Measurements from ENCODE around the gene ANKRD39. TPM values are rescaled to one million over a fixed set of nuclear protein-coding genes. Genes with fewer than 3 reads are reported as not detected.
"Not testable (repeated sequence)": the region's sequence is repeated elsewhere in the genome, so short reads cannot be mapped to it uniquely, and the experiment has no call there.

Gene ANKRD39, protein sequence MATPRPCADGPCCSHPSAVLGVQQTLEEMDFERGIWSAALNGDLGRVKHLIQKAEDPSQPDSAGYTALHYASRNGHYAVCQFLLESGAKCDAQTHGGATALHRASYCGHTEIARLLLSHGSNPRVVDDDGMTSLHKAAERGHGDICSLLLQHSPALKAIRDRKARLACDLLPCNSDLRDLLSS
- 5.7 TPM for total RNA-seq

DNA sequence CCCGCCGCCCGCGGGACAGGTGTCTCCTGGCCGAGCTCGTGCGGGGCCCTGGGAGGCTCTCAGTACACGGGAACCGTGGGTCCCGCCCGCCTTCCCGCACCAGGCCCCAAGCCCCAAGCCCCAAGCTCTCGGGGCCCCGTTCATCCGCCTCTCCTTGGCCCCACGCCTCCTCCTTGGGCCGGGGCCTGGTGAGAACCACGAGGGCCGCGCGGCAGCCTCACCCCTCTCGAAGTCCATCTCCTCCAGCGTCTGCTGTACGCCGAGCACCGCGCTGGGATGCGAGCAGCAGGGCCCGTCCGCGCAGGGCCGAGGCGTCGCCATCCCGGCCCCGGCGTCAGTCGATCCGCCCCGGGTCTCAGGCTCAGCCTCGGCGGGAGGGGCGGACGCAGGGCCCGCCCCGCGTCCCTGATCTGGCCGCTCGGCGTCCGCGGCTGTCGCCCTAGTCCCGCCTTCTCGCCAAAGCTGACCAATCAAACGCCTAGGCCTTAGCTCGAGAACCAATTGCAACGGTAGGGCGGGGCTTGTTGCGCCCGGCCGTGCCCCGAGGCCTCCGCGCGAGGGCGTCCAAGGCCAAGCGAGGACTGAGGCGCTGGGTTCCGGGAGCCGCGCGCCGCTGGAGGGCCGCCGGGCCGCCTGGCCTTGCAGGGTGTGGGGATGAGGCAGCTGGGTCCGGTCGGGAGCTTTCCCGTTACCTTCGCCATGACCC, at the start of gene ANKRD39:
Gene ANKRD39 (minus strand): TSS at position 350 of the 706 bp plus-strand sequence. CDS start 29 bp downstream, at position 321.
- peak; percentile 98 to 99 for DNase-seq (ENCODE audit: low spot score in 2 of 2)
- FAIRE-seq: no peak

DNA sequence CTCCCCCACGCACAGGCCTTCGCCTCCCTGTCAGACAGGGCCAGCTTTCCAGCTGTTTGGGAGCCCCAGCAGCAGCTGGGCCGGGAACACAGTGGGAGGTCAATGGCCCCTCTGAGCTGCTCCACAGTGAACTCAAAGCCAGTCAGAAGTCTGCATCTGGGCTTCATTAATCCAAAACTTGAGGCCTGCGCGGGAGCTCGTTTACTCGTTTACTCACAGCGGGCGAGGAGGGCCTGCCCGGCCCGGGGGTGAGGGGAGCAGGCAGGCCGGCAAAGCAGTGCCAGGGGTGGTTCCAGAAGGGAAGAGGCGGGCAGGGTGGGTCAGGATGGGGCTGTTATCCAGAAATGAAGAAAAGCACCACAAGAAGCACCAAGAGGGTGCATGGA, 48.9 kb upstream of the ANKRD39 start:
- FAIRE-seq (no peak), DNase-seq (ENCODE audit: low spot score in 2 of 2) (no peak)

DNA sequence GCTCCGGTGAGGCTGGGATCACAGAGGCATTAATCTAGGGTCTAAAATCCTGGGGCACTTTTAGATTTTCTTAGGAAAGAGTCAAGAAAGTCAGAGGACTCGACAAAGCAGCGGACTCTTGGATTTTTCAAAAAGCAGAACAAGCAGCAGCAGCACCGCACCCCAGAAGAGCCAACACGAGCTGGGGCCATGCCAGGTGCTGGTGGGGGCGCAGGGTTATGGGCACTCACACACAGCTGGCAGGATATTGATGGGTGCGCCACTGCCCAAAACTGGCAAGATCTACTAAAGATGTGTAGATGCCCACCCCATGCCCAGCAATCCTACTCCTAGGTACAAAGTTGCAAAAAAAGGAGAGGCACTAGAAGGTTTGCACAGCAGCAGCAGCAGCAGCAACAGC, 46.0 kb upstream of the ANKRD39 start:
- FAIRE-seq (no peak), DNase-seq (ENCODE audit: low spot score in 2 of 2) (no peak)

DNA sequence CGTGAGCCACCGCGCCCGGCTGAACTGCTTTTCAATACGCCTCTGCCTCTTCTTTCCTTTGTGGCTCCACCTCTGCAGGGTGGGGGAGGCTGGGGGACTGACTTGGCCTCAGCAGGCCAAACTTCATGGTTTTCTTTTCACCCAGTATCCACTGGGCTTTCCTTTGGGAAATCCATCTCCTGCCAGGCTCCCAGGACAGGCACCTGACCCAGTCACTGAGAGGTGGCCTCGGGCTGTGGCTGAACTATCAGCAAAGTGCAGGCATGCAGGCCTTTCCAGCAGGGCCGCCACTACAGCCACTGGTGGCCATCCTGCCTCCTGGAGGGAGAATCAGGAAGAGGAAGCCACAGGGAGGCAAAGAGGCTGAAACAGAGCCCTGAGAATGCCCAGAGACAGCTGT, 45.5 kb upstream of the ANKRD39 start:
- no peak for FAIRE-seq
- no peak for DNase-seq (ENCODE audit: low spot score in 2 of 2)

DNA sequence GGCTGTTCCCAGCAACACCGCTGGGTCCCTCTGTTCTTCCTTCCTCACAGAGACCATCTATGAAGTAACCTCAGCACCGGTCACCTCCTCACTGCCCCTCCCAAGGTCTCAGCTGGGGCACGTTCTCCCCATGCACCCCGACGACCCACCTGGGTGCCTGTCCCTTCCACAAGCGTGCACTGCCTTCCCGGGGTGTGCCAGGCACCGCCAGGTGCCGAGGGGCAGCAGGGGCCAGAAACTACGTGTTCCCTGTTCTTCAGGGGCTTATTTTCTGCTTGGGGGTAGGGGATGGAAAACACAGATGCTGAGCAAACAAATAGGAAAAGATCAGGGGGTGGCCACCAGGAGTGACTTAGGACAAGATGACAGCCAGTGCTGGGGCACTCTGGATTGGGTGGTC, 42.4 kb upstream of the ANKRD39 start:
- FAIRE-seq (no peak), DNase-seq (ENCODE audit: low spot score in 2 of 2) (no peak)

DNA sequence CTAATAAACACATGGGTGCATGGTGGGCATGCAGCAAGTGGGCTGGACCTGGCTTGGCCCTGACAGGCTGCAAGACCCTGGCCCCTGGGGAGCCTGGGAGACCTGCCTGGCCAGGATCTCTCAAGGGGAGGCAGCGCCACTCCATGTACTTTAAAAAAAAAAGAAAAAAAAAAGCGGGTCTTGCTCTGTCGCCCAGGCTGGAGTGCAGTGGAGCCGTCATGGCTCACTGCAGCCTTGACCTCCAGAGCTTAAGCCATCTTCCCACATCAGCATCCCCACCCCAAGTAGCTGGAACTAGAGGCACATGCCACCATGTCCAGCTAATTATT, 41.6 kb upstream of the ANKRD39 start:
- FAIRE-seq (no peak), DNase-seq (ENCODE audit: low spot score in 2 of 2) (no peak)

DNA sequence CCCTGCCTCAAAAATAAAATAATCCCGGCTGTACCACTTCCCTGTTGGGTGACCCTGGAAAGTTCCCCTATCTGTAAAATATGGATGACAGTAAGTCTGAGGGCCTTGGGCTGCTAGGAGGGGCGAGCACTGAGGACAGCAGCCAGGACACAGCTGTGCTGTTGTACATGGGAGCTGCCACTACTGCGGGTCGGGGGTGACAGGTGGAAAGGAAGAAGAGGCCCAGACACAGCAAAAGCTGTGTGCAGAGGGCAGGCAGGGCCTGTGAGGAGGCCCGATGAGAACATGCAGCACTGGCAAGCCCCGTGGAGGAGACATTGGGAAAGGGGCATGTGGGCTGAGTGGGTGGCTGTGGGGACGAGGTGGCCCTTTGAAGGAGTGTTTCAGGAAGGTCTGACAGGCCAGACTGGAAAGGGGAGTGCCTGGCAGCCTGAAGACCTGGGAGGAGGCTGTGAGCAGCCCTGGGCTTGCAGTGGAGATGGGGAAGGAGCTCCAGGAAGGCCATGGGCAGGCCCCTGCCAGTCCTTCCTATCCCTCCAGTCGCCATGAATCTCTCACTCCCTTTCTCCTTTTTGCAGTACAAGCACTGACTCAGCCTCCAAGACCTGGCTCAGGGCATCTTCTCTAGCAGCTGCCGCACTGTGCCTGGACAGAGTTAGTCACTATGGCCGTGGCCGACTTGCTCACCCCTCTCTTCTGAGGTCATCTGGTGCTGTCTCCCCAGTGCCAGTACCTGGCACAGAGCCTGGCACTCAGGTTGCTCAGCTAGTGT, 41.0 kb upstream of the ANKRD39 start:
- no peak for DNase-seq (ENCODE audit: low spot score in 2 of 2)
- FAIRE-seq: no peak

DNA sequence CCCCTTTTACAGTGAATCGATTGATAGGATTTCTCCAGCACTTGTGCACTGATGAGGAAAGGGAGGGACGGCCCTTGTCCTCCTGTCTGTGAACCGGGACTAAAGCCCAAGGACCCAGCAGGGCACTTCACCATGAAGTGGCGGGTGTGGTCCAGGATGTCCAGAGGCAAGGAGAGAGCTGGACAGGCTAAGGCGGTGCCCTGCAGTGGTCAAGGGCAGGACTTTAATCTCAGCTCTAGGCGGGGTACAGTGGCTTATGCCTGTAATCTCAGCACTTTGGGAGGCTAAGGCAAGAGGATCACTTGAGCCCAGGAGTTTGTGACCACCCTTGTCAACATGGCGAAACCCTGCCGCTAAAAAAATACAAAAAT, 40.3 kb upstream of the ANKRD39 start:
- FAIRE-seq: no peak
- no peak for DNase-seq (ENCODE audit: low spot score in 2 of 2)

DNA sequence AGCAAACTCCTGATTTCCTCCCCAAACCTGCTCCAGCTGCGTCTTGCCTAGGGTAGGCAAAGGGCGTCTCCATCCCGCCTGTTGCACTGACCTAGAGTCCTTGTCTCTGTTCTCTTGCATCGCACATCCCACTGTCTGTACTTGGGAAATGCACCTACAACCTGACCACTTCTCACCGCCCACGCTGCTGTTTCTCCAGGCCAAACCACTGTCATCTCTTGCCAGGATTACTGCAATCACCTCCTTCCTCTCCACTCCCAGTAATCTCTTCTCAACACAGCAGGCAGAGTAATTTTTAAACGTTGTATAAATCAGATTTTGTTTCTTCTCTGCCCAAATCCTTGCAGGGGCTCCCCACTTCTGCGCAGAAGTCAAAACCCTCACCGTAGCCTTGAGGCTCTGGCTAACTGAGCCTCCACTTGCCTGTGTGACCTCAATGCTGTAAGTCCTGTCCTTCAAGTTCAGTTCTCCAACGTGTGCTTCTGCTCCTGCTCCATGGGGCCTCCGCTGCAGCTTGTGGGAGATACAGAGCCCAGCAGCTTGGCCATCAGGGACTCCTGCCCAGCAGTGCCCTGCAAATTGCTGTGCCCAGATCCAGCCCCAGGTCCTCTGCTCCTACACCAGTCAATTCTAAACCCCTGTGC, 39.8 kb upstream of the ANKRD39 start:
- no peak for DNase-seq (ENCODE audit: low spot score in 2 of 2)
- FAIRE-seq: no peak

DNA sequence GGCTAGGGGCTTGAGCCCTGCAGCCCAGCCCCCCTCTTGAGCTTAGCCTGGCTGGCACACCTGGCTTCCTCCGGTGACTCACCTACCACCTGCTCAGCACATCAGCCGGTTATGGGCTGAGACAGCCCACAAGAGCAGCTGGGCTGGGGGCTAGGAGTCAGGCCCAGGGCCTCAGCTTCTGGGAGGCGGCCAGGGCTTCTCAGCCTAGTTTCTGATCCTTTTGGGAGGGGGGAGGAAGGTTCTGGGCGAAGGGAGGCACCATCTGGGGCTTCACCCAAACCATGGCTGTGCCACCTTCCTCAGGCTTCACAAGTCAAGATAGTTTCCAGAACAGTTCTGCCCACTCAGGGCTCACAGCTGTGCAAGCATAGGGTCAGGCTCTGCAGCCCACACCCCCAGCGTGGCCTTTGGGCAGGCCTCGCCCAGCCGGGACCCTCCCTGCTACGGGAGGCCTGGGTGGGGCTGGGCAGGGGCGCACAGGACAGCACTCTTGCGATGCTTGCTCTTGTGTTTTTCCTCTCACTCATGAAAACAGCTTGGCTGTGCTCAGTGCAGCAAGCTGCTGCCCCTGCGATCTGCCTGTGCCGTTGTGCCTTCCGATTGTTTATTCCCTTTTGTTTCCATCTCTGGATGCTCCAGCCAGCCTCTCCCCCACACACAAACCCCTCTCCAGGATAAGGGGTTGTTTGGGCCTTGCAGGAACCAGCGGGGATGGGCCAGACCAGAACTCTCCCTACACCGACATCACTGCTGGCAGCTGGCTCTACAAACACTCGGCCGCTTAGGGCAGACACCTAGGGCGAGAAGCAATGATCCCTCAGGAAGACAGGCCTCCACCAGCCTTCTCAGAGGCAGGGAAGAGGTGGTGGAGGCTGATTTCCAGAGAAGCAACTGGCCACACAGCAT, 38.2 kb upstream of the ANKRD39 start:
- DNase-seq (ENCODE audit: low spot score in 2 of 2) (no peak), FAIRE-seq (no peak)

DNA sequence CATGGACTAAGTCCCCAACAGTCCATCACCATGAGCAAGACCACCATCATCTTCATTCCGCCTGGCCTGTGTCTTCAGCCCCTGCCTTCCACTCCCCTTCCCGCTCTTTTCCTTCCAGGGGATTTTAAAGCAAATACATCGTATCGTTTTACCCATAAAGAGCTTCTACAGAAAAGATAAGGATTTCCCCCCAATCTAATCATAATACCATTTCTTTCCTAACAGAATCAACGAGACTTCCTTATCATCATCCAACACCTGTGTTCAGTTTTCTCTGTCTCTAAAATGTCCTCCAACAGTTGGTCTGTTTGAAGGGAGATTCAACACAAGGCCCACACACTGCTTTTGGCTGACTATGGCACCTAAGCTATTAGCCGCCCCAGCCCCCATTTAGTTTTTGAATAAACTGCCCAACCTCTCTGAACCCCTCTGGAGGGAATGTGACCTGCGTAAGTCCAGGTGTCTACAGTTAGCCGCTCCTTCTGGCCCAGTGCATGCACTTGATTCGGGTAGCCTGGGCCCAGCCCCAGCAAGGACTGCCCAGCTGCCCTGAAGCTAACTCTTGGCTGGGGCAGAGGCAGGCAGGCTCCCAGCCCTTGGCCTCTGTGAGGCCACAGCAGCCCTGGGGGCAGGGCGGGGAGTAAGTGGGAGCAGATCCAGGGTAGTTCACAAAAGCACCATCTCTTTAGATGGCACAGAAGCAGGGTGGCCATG, 37.4 kb upstream of the ANKRD39 start:
- DNase-seq (ENCODE audit: low spot score in 2 of 2): no peak
- no peak for FAIRE-seq

DNA sequence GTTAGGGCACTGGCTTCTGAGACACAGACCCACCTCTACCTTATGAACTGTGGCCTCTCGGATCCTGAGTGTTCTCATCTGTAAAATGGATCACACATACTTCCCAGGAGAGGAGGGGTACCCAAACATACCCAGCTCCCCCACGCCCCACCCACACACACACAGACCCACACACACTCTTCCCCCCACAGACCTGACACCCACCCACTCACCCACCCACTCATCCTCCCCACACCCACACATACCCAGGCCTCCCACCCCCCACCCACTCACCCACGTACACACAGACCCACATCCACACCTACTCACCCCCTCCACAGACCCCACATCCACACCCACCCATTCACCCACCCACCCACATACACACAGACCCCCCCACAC, 36.3 kb upstream of the ANKRD39 start:
- DNase-seq (ENCODE audit: low spot score in 2 of 2): no peak
- no peak for FAIRE-seq

DNA sequence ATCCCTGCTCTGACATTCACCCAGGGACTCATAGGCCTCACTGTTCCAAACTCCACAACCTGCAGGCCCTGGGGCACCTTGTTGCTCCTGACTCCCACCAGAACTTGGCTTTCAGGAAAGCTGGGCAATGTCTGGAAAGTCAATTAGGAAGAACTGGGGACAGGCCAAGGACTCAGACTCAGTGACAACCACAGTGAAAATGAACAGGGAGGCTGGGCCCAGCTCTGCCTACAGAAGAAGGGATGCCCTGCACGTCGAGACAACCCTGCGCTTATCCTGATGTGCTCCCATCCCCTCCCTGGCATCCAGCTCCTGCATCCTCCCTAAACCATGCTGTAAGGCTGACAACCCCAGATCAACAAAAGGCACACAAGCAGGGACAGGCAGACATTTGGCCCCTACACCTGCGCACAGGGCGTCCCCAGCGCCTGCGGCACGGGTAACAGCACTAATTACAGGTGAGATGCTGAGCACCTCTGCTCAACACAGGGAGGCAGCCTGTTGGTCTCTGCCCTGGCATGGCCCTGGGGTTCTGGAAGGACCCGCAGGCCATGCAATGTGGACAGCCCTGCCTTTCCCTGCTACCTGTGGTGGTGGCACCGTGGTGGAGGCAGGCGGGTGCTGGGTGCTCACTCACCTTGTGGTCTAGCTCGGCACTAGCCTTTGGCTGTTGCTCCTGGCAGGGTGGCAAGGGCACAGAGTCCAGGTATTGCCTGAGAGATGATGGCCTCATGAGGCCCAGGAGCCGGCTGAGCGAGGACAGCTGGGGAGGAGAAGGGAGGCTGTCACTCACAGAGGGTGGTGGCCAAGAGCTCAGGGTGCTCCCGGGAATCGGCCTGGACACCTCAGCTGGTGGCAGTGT, 35.7 kb upstream of the ANKRD39 start:
- FAIRE-seq (no peak), DNase-seq (ENCODE audit: low spot score in 2 of 2) (no peak)

DNA sequence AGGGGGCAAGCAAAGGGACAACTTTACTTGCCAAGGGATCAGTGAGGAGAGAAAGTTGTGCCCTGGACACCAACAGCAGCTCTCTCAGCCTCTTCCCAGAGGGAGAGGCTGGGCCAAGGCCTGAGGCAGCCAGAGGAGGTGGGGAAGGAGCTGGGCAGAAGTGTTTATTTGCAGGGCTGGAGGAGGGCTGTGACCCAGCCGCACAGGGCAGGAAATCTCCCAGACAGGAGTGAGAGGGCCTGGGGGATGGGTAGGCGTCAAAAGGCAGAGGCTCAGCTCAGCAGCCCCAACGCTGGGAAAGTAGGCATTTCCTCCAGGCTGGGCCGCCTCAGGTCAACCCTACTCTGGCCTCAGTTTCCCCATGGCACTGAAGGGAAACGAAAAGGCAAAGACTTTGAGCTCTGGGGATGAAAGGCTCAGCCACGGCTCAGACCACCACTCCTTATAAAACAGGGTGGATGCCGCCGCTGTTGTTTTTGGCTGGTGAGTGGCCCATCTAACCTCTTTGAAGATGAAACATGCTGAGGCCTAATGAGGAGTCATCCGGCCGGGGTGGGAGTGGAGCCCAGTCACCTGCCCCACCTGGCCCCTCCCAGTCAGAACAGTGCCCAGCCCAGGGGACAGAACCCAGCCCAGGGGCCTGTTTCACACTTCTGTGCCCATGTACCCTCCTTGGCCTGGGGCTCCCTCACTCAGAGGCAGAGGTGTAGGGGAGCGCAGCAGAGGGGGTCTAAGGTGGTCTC, 33.9 kb upstream of the ANKRD39 start:
- FAIRE-seq: no peak

DNA sequence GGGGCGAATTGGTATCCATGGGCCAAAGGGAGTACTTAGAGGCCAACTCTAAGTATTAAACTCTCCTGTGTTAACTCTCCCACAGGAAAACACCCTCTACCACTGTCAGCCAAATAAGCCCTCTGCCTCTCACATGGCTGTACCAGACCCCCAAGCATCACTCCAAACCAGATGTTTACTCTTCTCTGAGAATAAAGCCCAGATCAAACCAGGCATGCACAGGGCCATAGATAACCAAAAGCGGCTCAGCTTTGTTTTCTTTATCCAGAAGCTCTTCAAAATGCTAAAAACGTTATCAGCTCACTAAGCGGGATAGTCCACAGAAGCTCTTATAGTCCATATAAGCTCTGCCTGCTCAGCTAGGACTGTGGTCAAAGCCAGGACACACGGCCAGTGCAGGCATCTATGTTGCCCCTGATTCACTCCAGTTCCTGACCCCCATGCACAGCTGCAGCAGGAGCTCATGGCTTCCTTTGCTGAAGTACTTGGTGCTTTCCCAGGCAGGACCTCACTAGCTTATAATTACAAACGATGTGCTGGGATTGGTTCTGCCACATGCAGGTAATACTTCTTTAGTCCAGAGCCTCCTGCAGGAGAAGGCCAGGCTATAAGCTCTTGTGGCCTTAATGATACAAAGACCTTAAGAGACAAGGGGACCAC, 33.0 kb upstream of the ANKRD39 start:
- no peak for FAIRE-seq

More for the DNA sequence above, 33.9 kb upstream of the ANKRD39 start:
- DNase-seq (ENCODE audit: low spot score in 2 of 2): no peak

DNA sequence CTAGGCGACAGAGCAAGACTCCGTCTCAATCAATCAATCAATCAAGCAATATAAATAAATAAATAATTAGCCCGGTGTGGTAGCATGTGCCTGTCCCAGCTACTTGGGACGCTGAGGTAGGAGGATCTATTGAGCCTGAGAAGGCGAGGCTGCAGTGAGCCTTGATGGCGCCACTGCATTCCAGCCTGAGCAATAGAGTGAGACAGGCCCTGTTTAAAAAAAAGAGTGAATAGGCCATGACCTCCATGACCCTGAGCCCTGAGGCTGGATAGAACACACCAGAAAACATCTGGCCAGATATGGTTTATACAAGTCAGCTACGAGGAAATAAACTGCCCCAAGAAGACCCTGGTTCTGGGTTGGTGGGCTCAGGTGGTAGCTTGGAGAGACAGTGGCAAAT, 32.4 kb upstream of the ANKRD39 start:
- FAIRE-seq: no peak
- no peak for DNase-seq (ENCODE audit: low spot score in 2 of 2)

More for the DNA sequence above, 33.0 kb upstream of the ANKRD39 start:
- DNase-seq (ENCODE audit: low spot score in 2 of 2): no peak

DNA sequence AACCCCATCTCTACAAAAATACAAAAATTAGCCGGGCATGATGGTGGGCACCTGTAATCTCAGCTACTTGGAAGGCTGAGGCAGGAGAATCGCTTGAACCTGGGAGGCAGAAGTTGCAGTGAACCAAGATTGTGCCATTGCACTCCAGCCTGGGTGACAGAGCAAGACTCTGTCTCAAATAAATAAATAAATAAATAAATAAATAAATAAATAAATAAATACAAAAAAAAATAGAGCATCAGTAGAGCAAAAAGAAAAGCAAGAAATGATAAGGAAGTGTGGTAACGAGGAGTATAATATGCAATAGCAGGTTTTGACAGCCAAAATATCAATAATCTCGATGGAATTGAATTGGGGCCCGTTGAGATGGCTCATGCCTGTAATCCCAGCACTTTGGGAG, 31.7 kb upstream of the ANKRD39 start:
- FAIRE-seq: not testable (repeated sequence)

More for the DNA sequence above, 31.7 kb upstream of the ANKRD39 start:
- not testable (repeated sequence) for DNase-seq (ENCODE audit: low spot score in 2 of 2)

All from frontal cortex (tissue), 4 donors.